Keratinocyte (primary cell): ENCODE results near the gene NEU2. TPM values are rescaled to one million over a fixed set of nuclear protein-coding genes. Genes with fewer than 3 reads are reported as not detected.

Source experiments
- DNase-seq: peaks from one replicate; pipeline ENCODE4 v3.0.0-alpha.2; 2011; ENCODE audit warnings: low read depth, missing footprints, low spot score
- FAIRE-seq: peaks from 2 replicates; lab custom pipeline; 2011; peaks lifted over from hg19 to GRCh38; lab: Jason Lieb, UNC
- H2AFZ ChIP-seq: 2 replicates; pipeline ENCODE4 v1.6.0; 2012; ENCODE audit warnings: low read length, control low read depth, inconsistent platforms; ENCODE audit not compliant: control insufficient read depth
- H3K27ac ChIP-seq: 2 replicates; pipeline ENCODE4 v1.5.1; 2011; ENCODE audit warnings: low read length; ENCODE audit not compliant: control insufficient read depth, insufficient read depth
- H3K27me3 ChIP-seq: 3 replicates; pipeline ENCODE4 v1.6.0; 2011; ENCODE audit warnings: low read length; ENCODE audit not compliant: control insufficient read depth, insufficient read depth; ENCODE audit errors: extremely low read depth
- H3K36me3 ChIP-seq, 2 experiments: 2 replicates in 1 of 2; 3 replicates in 1 of 2; pipeline ENCODE4 v1.5.1; 2011; ENCODE audit warnings: low read length in 2 of 2, mild to moderate bottlenecking in 1 of 2; ENCODE audit not compliant: control insufficient read depth in 2 of 2, insufficient read depth in 2 of 2; ENCODE audit errors: extremely low read depth in 1 of 2
- H3K4me1 ChIP-seq: 3 replicates; pipeline ENCODE4 v1.5.1; 2011; ENCODE audit warnings: low read length; ENCODE audit not compliant: control insufficient read depth, insufficient read depth; ENCODE audit errors: extremely low read depth
- H3K4me2 ChIP-seq: 3 replicates; pipeline ENCODE4 v1.6.0; 2011; ENCODE audit warnings: low read depth, low read length; ENCODE audit not compliant: control insufficient read depth, insufficient read depth; ENCODE audit errors: extremely low read depth
- H3K4me3 ChIP-seq, 3 experiments: fragments of 200-600 bp in 1 of 3; sonication (generic) in 1 of 3; 2 replicates in 2 of 3; 3 replicates in 1 of 3; pipeline ENCODE4 v1.5.1; 2011 to 2016; ENCODE audit warnings: low read length in 3 of 3, mild to moderate bottlenecking in 3 of 3, control low read depth in 2 of 3, inconsistent platforms in 1 of 3, low read depth in 1 of 3, mixed read lengths in 1 of 3, mixed run types in 1 of 3, moderate library complexity in 1 of 3; ENCODE audit not compliant: control insufficient read depth in 2 of 3, insufficient read depth in 2 of 3; ENCODE audit errors: extremely low read depth in 1 of 3
- H3K79me2 ChIP-seq: 2 replicates; pipeline ENCODE4 v1.6.0; 2012; ENCODE audit warnings: low read length; ENCODE audit not compliant: control insufficient read depth, insufficient read depth
- H3K9ac ChIP-seq: 3 replicates; pipeline ENCODE4 v1.6.0; 2011; ENCODE audit warnings: low read length; ENCODE audit not compliant: control insufficient read depth, insufficient read depth; ENCODE audit errors: extremely low read depth
- H3K9me1 ChIP-seq: 3 replicates; pipeline ENCODE4 v1.6.0; 2011; ENCODE audit warnings: low read length; ENCODE audit not compliant: control insufficient read depth, insufficient read depth; ENCODE audit errors: extremely low read depth
- H3K9me3 ChIP-seq: 2 replicates; pipeline ENCODE4 v1.5.1; 2012; ENCODE audit warnings: low read depth, low read length; ENCODE audit not compliant: control insufficient read depth
- H4K20me1 ChIP-seq: 3 replicates; pipeline ENCODE4 v1.6.0; 2011; ENCODE audit warnings: low read length; ENCODE audit not compliant: control insufficient read depth, insufficient read depth; ENCODE audit errors: extremely low read depth
- EZH2 ChIP-seq: IDR thresholded peaks from one replicate; pipeline ENCODE4 v1.6.1; 2012; ENCODE audit warnings: inconsistent platforms, mild to moderate bottlenecking, low read length, moderate library complexity
- dilution Hi-C: fragments of 300-500 bp; cut with MboI; formaldehyde crosslinking; loops from one replicate; pipeline ENCODE4 v1.7.0; 2020; ENCODE audit warnings: low sequenced_read_pairs; ENCODE audit not compliant: extremely low pct_ligation_motif_present
- polyA plus RNA-seq, 5 experiments: library from polyadenylated mRNA; depleted of rRNA in 3 of 5; stranded (reverse) in 3 of 5; stranded (forward) in 1 of 5; unstranded in 1 of 5; fragments of >200 nt; gene quantifications; 1 replicate in 1 of 5; 2 replicates in 3 of 5; 3 replicates in 1 of 5; pipeline versions ENCODE4 v1.2.1 to v1.2.3, GENCODE V29; 2011 to 2012; ENCODE audit warnings: missing spikeins in 2 of 5, low read depth in 1 of 5, low replicate concordance in 1 of 5
- TF ChIP-seq, protein P1 (sequence below), 3 experiments: IDR thresholded peaks in 1 of 3; conservative IDR thresholded peaks in 1 of 3; optimal IDR thresholded peaks in 1 of 3; 2 replicates in 2 of 3; 3 replicates in 1 of 3; pipeline versions ENCODE3 to v1.5.1; 2011; ENCODE audit warnings: low read length in 3 of 3, mild to moderate bottlenecking in 3 of 3, moderate library complexity in 2 of 3, control low read depth in 1 of 3, inconsistent platforms in 1 of 3; ENCODE audit not compliant: insufficient read depth in 2 of 3; ENCODE audit errors: extremely low read depth in 1 of 3

NEU2 gene
- polyA plus RNA-seq, 1 donor (not counting 4 experiments of a cell fraction or from before 2014, with no cell fraction given) = not detected

- dilution Hi-C loops = no loop called here
- FAIRE-seq = no peak
- Histone ChIP-seq H4K20me1 (no peaks in the 10 kb centered on the region), H3K9me1 (no peaks in the 10 kb centered on the region), H3K9me3 (peaks cover 2% of the 10 kb centered on the region), H3K79me2 (no peaks in the 10 kb centered on the region), H3K4me2 (no peak overlapping the region), H3K4me3 (no peak overlapping the region), H3K36me3 (no peaks in the 10 kb centered on the region), H3K9ac (no peak overlapping the region), H3K4me1 (peaks cover 11% of the 10 kb centered on the region), H2AFZ (no peak overlapping the region), H3K27me3 (no peaks in the 10 kb centered on the region), H3K27ac (no peak overlapping the region)
- TF ChIP-seq, protein P1, sequence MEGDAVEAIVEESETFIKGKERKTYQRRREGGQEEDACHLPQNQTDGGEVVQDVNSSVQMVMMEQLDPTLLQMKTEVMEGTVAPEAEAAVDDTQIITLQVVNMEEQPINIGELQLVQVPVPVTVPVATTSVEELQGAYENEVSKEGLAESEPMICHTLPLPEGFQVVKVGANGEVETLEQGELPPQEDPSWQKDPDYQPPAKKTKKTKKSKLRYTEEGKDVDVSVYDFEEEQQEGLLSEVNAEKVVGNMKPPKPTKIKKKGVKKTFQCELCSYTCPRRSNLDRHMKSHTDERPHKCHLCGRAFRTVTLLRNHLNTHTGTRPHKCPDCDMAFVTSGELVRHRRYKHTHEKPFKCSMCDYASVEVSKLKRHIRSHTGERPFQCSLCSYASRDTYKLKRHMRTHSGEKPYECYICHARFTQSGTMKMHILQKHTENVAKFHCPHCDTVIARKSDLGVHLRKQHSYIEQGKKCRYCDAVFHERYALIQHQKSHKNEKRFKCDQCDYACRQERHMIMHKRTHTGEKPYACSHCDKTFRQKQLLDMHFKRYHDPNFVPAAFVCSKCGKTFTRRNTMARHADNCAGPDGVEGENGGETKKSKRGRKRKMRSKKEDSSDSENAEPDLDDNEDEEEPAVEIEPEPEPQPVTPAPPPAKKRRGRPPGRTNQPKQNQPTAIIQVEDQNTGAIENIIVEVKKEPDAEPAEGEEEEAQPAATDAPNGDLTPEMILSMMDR (optimal IDR thresholded peaks at IDR 0.05 in 1 of 3, IDR thresholded peaks at IDR 0.05 in 1 of 3, conservative IDR thresholded peaks at IDR 0.05 in 1 of 3; ENCODE audit: extremely low read depth in 1 of 3, insufficient read depth in 2 of 3, low read length in 3 of 3) = no peak
- TF ChIP-seq EZH2 = no peak
- no peak for DNase-seq
These were observed 40.4 kb downstream of the NEU2 start for GRCh38 chr2:233072838-233073237.

DNA sequence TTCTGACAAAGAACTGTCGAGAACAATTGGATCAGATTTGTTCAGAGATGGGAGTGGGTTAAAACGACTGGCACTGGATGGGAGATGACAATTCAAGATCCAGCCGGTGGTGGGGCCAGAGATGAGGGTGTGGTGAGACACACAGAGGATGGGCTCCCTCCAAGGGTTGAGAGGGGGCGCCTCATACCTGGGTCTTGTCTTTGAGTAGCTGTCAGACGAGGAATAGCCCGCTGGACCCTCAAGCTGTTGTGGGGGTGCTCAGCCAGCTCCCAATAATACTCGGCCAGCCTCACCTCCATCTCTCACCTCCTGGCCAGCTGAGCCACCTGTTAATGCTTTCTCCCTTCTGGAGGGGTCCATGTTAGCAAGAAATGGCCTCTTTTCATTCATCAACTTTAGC is 41.6 kb downstream of the NEU2 start:
- dilution Hi-C loops = no loop called here
- Histone ChIP-seq H3K79me2 (no peaks in the 10 kb centered on the region), H3K9me3 (peaks cover 2% of the 10 kb centered on the region), H2AFZ (no peak overlapping the region), H3K4me1 (peaks cover 11% of the 10 kb centered on the region), H3K4me3 (no peak overlapping the region), H3K4me2 (no peak overlapping the region), H3K9me1 (no peaks in the 10 kb centered on the region), H3K27ac (no peak overlapping the region), H4K20me1 (no peaks in the 10 kb centered on the region), H3K9ac (no peak overlapping the region), H3K36me3 (no peaks in the 10 kb centered on the region), H3K27me3 (no peaks in the 10 kb centered on the region)
- no peak for DNase-seq
- no peak for TF ChIP-seq EZH2
- TF ChIP-seq, protein P1 (optimal IDR thresholded peaks at IDR 0.05 in 1 of 3, IDR thresholded peaks at IDR 0.05 in 1 of 3, conservative IDR thresholded peaks at IDR 0.05 in 1 of 3; ENCODE audit: extremely low read depth in 1 of 3, insufficient read depth in 2 of 3, low read length in 3 of 3) = no peak
- FAIRE-seq = no peak
